Esophagus (tissue), 2 donors: Measurements from ENCODE around the gene PTTG2. TPM values are rescaled to one million over a fixed set of nuclear protein-coding genes. Genes with fewer than 3 reads are reported as not detected.

Experiments
- H3K27ac ChIP-seq, 2 donors: one replicate each; pipeline ENCODE4 v1.5.1; 2013; ENCODE audit warnings: low read depth in 2 of 2, mild to moderate bottlenecking in 2 of 2, inconsistent platforms in 1 of 2, low read length in 1 of 2, moderate library complexity in 1 of 2
- H3K27me3 ChIP-seq, 2 donors: one replicate each; pipeline ENCODE4 v1.6.1; 2013; ENCODE audit warnings: low read length in 2 of 2, control low read depth in 1 of 2, mild to moderate bottlenecking in 1 of 2; ENCODE audit not compliant: insufficient read depth in 2 of 2, control insufficient read depth in 1 of 2
- H3K36me3 ChIP-seq, 2 donors: one replicate each; pipeline ENCODE4 v1.6.1; 2013; ENCODE audit warnings: low read length in 1 of 2; ENCODE audit not compliant: control insufficient read depth in 2 of 2, insufficient read depth in 2 of 2
- H3K4me1 ChIP-seq, 2 donors: one replicate each; pipeline ENCODE4 v1.6.1; 2013; ENCODE audit warnings: low read length in 1 of 2; ENCODE audit not compliant: control insufficient read depth in 2 of 2, insufficient read depth in 2 of 2
- H3K4me3 ChIP-seq, 2 donors: one replicate each; pipeline ENCODE4 v1.5.1; 2013; ENCODE audit warnings: low read length in 2 of 2, mild to moderate bottlenecking in 2 of 2, low read depth in 1 of 2, moderate library complexity in 1 of 2
- H3K9me3 ChIP-seq, 2 donors: one replicate each; pipeline ENCODE4 v1.6.1; 2013; ENCODE audit warnings: mild to moderate bottlenecking in 2 of 2, low read depth in 1 of 2, low read length in 1 of 2, moderate library complexity in 1 of 2; ENCODE audit not compliant: control insufficient read depth in 2 of 2, insufficient read depth in 1 of 2
- WGBS, 2 donors: extraction: QIAGEN DNeasy Blood & Tissue Kit; methylation state at CpG; one replicate each; pipeline ENCODE4 v1.1.7; 2013; 5-methylcytosine and 5-hydroxymethylcytosine counted together
- polyA plus RNA-seq, 2 donors: library from polyadenylated mRNA; stranded (reverse); fragments of 200-250 nt; gene quantifications; one replicate each; pipeline ENCODE4 v1.2.3, GENCODE V29; 2013
- donor health status: healthy with polysubstance abuse.
- donor health status: Bipolar disorder and iron deficiency.

The PTTG2 gene
- polyA plus RNA-seq, 2 donors: 0.20 TPM; not detected in 1

- no peaks in the 10 kb centered on the region for H3K9me3 ChIP-seq
- H3K36me3 ChIP-seq: no peaks in the 10 kb centered on the region
- WGBS, 2 donors: 35 to 41% methylated on average over 3 of the region's 3 CpGs
- no peak overlapping the region for H3K4me3 ChIP-seq
- peaks cover 0 to 6% of the 10 kb centered on the region in 2 donors for H3K4me1 ChIP-seq
- no peaks in the 10 kb centered on the region for H3K27me3 ChIP-seq
- H3K27ac ChIP-seq: no peak overlapping the region
These were observed 34.4 kb downstream of the PTTG2 start for GRCh38 chr4:37994569-37994968.

GRCh38 chr4:37995299-37995821 lies 35.2 kb downstream of the PTTG2 start:
- Histone ChIP-seq H3K9me3 (no peaks in the 10 kb centered on the region), H3K27me3 (no peaks in the 10 kb centered on the region), H3K36me3 (no peaks in the 10 kb centered on the region), H3K4me1 (peaks cover 0 to 6% of the 10 kb centered on the region in 2 donors), H3K4me3 (no peak overlapping the region), H3K27ac (no peak overlapping the region)
- 80 to 91% methylated on average over 5 of the region's 5 CpGs for WGBS, 2 donors

- Histone ChIP-seq H3K4me3 (no peak overlapping the region), H3K27me3 (no peaks in the 10 kb centered on the region), H3K27ac (no peak overlapping the region), H3K4me1 (peaks cover 0 to 6% of the 10 kb centered on the region in 2 donors), H3K36me3 (no peaks in the 10 kb centered on the region), H3K9me3 (no peaks in the 10 kb centered on the region)
- WGBS, 2 donors: 45 to 53% methylated on average over 7 of the region's 7 CpGs
These were observed 36.0 kb downstream of the PTTG2 start for GRCh38 chr4:37995981-37996775.

GRCh38 chr4:37998226-37998625 lies 38.0 kb downstream of the PTTG2 start:
- Histone ChIP-seq H3K27me3 (no peaks in the 10 kb centered on the region), H3K27ac (no peak overlapping the region), H3K4me3 (no peak overlapping the region), H3K4me1 (peaks cover 0 to 2% of the 10 kb centered on the region in 2 donors), H3K9me3 (no peaks in the 10 kb centered on the region), H3K36me3 (no peaks in the 10 kb centered on the region)
- WGBS, 2 donors: 76 to 78% methylated on average over 9 of the region's 9 CpGs

GRCh38 chr4:37999000-37999716 lies 39.0 kb downstream of the PTTG2 start:
- 85 to 90% methylated on average over 12 of the region's 12 CpGs for WGBS, 2 donors
- no peaks in the 10 kb centered on the region for H3K27me3 ChIP-seq
- H3K27ac ChIP-seq: no peak overlapping the region
- H3K4me3 ChIP-seq: no peak overlapping the region
- H3K36me3 ChIP-seq: no peaks in the 10 kb centered on the region
- H3K9me3 ChIP-seq: no peaks in the 10 kb centered on the region
- H3K4me1 ChIP-seq: peaks cover 0 to 2% of the 10 kb centered on the region in 2 donors

- Histone ChIP-seq H3K27ac (no peak overlapping the region), H3K4me3 (no peak overlapping the region), H3K27me3 (no peaks in the 10 kb centered on the region), H3K36me3 (no peaks in the 10 kb centered on the region), H3K9me3 (no peaks in the 10 kb centered on the region), H3K4me1 (peaks cover 0 to 2% of the 10 kb centered on the region in 2 donors)
- WGBS, 2 donors: 93 to 94% methylated on average over 3 of the region's 3 CpGs
These were observed 39.8 kb downstream of the PTTG2 start for GRCh38 chr4:37999965-38000364.

GRCh38 chr4:38001927-38002326 lies 41.7 kb downstream of the PTTG2 start:
- no peaks in the 10 kb centered on the region for H3K4me1 ChIP-seq

GRCh38 chr4:38002451-38003071 lies 42.4 kb downstream of the PTTG2 start:
- Histone ChIP-seq H3K27ac (no peak overlapping the region), H3K4me1 (no peaks in the 10 kb centered on the region), H3K27me3 (no peaks in the 10 kb centered on the region), H3K36me3 (no peaks in the 10 kb centered on the region), H3K4me3 (no peak overlapping the region), H3K9me3 (no peaks in the 10 kb centered on the region)
- 89% methylated on average over 3 of the region's 3 CpGs for WGBS, 2 donors

More at GRCh38 chr4:38001927-38002326, 41.7 kb downstream of the PTTG2 start:
- WGBS, 2 donors: 87 to 94% methylated on average over 3 of the region's 3 CpGs
- Histone ChIP-seq H3K4me3 (no peak overlapping the region), H3K36me3 (no peaks in the 10 kb centered on the region), H3K27me3 (no peaks in the 10 kb centered on the region), H3K27ac (no peak overlapping the region), H3K9me3 (no peaks in the 10 kb centered on the region)

- H3K27ac ChIP-seq: no peak overlapping the region
- H3K4me1 ChIP-seq: no peaks in the 10 kb centered on the region
- H3K4me3 ChIP-seq: no peak overlapping the region
- 82 to 84% methylated on average over 3 of the region's 3 CpGs for WGBS, 2 donors
- no peaks in the 10 kb centered on the region for H3K27me3 ChIP-seq
- H3K9me3 ChIP-seq: no peaks in the 10 kb centered on the region
- no peaks in the 10 kb centered on the region for H3K36me3 ChIP-seq
These were observed 42.9 kb downstream of the PTTG2 start for GRCh38 chr4:38003102-38003501.
